ENCODE results near the gene LYRM7. TPM values are rescaled to one million over a fixed set of nuclear protein-coding genes. Genes with fewer than 3 reads are reported as not detected.
A peak's percentile ranks its signal among the peaks of the same experiment; 100 is the strongest.

LYRM7 gene
- total and polyA plus RNA-seq, 10 of the 15 experiments (the other 5 are each of a cell fraction or from before 2014, with no cell fraction given), result 9.2 to 68.8 (median 20.2) TPM

- TF ChIP-seq ZBTB4 (CRISPR knock-in tag; IDR thresholded peaks at IDR 0.05), result no peak
- TF ChIP-seq SIN3A (IDR thresholded peaks at IDR 0.05; ENCODE audit: low read depth, low read length), result no peak
- no peak for TF ChIP-seq MAX (IDR thresholded peaks at IDR 0.05; ENCODE audit: low read depth, low read length)
- TF ChIP-seq, protein P1, sequence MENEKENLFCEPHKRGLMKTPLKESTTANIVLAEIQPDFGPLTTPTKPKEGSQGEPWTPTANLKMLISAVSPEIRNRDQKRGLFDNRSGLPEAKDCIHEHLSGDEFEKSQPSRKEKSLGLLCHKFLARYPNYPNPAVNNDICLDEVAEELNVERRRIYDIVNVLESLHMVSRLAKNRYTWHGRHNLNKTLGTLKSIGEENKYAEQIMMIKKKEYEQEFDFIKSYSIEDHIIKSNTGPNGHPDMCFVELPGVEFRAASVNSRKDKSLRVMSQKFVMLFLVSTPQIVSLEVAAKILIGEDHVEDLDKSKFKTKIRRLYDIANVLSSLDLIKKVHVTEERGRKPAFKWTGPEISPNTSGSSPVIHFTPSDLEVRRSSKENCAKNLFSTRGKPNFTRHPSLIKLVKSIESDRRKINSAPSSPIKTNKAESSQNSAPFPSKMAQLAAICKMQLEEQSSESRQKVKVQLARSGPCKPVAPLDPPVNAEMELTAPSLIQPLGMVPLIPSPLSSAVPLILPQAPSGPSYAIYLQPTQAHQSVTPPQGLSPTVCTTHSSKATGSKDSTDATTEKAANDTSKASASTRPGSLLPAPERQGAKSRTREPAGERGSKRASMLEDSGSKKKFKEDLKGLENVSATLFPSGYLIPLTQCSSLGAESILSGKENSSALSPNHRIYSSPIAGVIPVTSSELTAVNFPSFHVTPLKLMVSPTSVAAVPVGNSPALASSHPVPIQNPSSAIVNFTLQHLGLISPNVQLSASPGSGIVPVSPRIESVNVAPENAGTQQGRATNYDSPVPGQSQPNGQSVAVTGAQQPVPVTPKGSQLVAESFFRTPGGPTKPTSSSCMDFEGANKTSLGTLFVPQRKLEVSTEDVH (IDR thresholded peaks at IDR 0.05; ENCODE audit: low read depth, partially characterized antibody), result no peak
- TF ChIP-seq MEF2A (IDR thresholded peaks at IDR 0.05; ENCODE audit: insufficient read depth, low read depth, low read length), result no peak
- TF ChIP-seq CREM (IDR thresholded peaks at IDR 0.05; ENCODE audit: low read depth), result peak; percentile 57; the same call in 1 of the 2 replicates
- TF ChIP-seq FOXM1 (IDR thresholded peaks at IDR 0.05; ENCODE audit: low read depth, low read length), result peak; percentile 81; the same call in 1 of the 2 replicates
- no peak for TF ChIP-seq CBX3 (IDR thresholded peaks at IDR 0.05; ENCODE audit: borderline replicate concordance, low read depth)
- TF ChIP-seq, protein P2, sequence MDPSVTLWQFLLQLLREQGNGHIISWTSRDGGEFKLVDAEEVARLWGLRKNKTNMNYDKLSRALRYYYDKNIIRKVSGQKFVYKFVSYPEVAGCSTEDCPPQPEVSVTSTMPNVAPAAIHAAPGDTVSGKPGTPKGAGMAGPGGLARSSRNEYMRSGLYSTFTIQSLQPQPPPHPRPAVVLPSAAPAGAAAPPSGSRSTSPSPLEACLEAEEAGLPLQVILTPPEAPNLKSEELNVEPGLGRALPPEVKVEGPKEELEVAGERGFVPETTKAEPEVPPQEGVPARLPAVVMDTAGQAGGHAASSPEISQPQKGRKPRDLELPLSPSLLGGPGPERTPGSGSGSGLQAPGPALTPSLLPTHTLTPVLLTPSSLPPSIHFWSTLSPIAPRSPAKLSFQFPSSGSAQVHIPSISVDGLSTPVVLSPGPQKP (IDR thresholded peaks at IDR 0.05; ENCODE audit: low read depth, low read length), result no peak
- peak; percentile 57; the same call in 1 of the 2 replicates for TF ChIP-seq PAX8 (IDR thresholded peaks at IDR 0.05)
- no peak for TF ChIP-seq MYB (IDR thresholded peaks at IDR 0.05; ENCODE audit: borderline replicate concordance, low read depth, low read length)
- TF ChIP-seq ZBED1 (IDR thresholded peaks at IDR 0.05; ENCODE audit: borderline replicate concordance), result peak; percentile 86
- TF ChIP-seq PML (IDR thresholded peaks at IDR 0.05; ENCODE audit: low read length), result no peak; the same call in 1 of the 2 replicates
- TF ChIP-seq, protein P3, sequence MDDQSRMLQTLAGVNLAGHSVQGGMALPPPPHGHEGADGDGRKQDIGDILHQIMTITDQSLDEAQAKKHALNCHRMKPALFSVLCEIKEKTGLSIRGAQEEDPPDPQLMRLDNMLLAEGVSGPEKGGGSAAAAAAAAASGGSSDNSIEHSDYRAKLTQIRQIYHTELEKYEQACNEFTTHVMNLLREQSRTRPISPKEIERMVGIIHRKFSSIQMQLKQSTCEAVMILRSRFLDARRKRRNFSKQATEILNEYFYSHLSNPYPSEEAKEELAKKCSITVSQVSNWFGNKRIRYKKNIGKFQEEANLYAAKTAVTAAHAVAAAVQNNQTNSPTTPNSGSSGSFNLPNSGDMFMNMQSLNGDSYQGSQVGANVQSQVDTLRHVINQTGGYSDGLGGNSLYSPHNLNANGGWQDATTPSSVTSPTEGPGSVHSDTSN (IDR thresholded peaks at IDR 0.05; ENCODE audit: insufficient replicate concordance, low read depth, low read length), result no peak
- no peak for TF ChIP-seq CBX5 (IDR thresholded peaks at IDR 0.05; ENCODE audit: low read depth)
- TF ChIP-seq, protein P4, sequence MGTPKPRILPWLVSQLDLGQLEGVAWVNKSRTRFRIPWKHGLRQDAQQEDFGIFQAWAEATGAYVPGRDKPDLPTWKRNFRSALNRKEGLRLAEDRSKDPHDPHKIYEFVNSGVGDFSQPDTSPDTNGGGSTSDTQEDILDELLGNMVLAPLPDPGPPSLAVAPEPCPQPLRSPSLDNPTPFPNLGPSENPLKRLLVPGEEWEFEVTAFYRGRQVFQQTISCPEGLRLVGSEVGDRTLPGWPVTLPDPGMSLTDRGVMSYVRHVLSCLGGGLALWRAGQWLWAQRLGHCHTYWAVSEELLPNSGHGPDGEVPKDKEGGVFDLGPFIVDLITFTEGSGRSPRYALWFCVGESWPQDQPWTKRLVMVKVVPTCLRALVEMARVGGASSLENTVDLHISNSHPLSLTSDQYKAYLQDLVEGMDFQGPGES (IDR thresholded peaks at IDR 0.05), result no peak
- no peak for TF ChIP-seq ZSCAN29 (IDR thresholded peaks at IDR 0.05)
- TF ChIP-seq JUNB (IDR thresholded peaks at IDR 0.05), result no peak
- 0 out of 2 replicates have a peak, but pooled peaks have one; percentile 9 for TF ChIP-seq IRF4 (IDR thresholded peaks at IDR 0.05; ENCODE audit: low read depth, low read length)
Observed at GRCh38 chr5:131212471-131213021, 41.8 kb downstream of the LYRM7 start (continued).
